Measurements from ENCODE around the gene MAP2K3.

GRCh38 chr17:21252289-21252795, 32.2 kb upstream of the MAP2K3 start:
- TF ChIP-seq POLR2A (IDR thresholded peaks at IDR 0.05) (no peak), CTCF (IDR thresholded peaks at IDR 0.05) (no peak), EP300 (IDR thresholded peaks at IDR 0.05) (no peak)

Measured in tibial nerve (tissue), 4 donors.